Thoracic aorta (tissue), 2 donors: ENCODE data around the gene ACSL1. TPM values are rescaled to one million over a fixed set of nuclear protein-coding genes. Genes with fewer than 3 reads are reported as not detected.

Source experiments
- ATAC-seq: fragments of 150-250 bp; one replicate; pipeline ENCODE4 v1.8.0; 2017; ENCODE audit warnings: low read depth; ENCODE audit not compliant: insufficient number of reproducible peaks, low FRiP score
- DNase-seq: peaks from one replicate; pipeline ENCODE4 v3.0.0-alpha.2; 2020; ENCODE audit warnings: low spot score
- H3K27ac ChIP-seq, 2 donors: fragments of 200-600 bp; sonication (generic); 1 replicate in 1 of 2; 2 replicates in 1 of 2; pipeline ENCODE4 v1.5.1; 2016; ENCODE audit warnings: mild to moderate bottlenecking in 2 of 2, moderate library complexity in 2 of 2
- H3K27me3 ChIP-seq: fragments of 200-600 bp; sonication (generic); replicated peaks from 2 replicates; pipeline ENCODE4 v1.6.0; 2016; ENCODE audit warnings: mild to moderate bottlenecking; ENCODE audit not compliant: insufficient read depth
- H3K36me3 ChIP-seq: fragments of 200-600 bp; sonication (generic); one replicate; pipeline ENCODE4 v1.5.1; 2016
- H3K4me1 ChIP-seq, 2 donors: fragments of 200-600 bp; sonication (generic); 1 replicate in 1 of 2; 2 replicates in 1 of 2; pipeline versions ENCODE4 v1.5.1 to v1.6.0; 2016; ENCODE audit warnings: low read depth in 2 of 2, mild to moderate bottlenecking in 1 of 2; ENCODE audit not compliant: control insufficient read depth in 1 of 2
- H3K4me3 ChIP-seq: fragments of 200-600 bp; sonication (generic); 2 replicates; pipeline ENCODE4 v1.5.1; 2016; ENCODE audit warnings: mild to moderate bottlenecking
- H3K9me3 ChIP-seq: fragments of 200-600 bp; sonication (generic); 2 replicates; pipeline ENCODE4 v1.5.1; 2016
- total RNA-seq, 2 donors: library from RNA; depleted of rRNA; stranded (reverse); fragments of >200 nt; gene quantifications; one replicate each; pipeline versions ENCODE4 v1.1.0 to v1.2.3, GENCODE V29; 2016
- TF ChIP-seq, protein P1 (sequence below): fragments of 200-600 bp; sonication (generic); IDR thresholded peaks from one replicate; pipeline ENCODE4 v1.5.1; 2019; ENCODE audit warnings: antibody characterized with exemption

Gene ACSL1
- total RNA-seq, 2 donors from 2014 or later, result 90.4 to 155 TPM

DNA sequence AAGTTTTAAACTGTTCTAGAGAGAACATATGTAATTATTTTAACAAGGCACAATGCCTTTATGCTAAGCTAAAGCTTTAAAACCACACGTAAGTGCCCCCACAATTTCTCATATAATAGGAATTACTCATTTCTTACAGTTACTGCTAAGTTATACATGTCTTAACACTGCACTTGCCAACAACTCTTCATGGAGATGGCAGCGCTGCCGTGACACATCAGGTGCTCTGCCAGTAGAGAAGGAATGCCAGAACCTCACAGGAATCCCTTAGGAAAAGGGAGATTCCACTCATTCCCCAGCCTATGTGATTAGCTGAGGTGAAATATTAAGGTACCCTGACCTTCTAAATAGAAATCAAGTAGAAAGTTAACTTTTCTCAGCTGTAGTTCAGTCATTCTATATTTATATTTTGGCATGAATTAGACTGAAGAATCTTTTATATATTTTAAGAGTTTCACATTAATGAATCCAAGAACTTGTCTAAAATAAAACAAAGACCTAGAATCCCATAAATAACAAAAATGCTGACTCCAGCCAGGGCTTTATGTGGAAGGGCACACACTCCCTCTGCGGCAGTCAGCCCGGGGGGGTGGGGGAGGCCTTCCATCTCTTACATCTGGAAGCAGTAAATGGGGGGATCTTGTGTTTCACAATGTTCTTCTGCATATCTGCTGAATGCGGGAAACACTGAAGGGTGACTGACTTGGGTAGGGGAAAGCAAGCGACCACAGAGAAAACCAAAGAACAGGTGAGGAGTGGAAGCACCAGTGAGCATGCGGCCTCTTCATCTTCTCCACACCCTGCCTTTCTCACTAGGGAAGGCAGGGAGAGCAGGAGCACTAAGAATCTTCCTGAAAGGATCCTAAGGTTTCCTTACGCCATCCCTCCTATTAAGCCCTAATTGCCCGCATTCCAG is 23.7 kb downstream of the ACSL1 start:
- no peaks in the 10 kb centered on the region for H3K9me3 ChIP-seq
- peaks cover 12 to 38% of the 10 kb centered on the region in 2 donors for H3K4me1 ChIP-seq
- no peaks in the 10 kb centered on the region for H3K36me3 ChIP-seq
- H3K27me3 ChIP-seq, result no peaks in the 10 kb centered on the region
- DNase-seq, result no peak
- ATAC-seq, result no peak
- H3K4me3 ChIP-seq, result peak overlapping the region; percentile 24
- peak overlapping the region in 1 of 2 donors; percentile 16 for H3K27ac ChIP-seq
- TF ChIP-seq, protein P1, sequence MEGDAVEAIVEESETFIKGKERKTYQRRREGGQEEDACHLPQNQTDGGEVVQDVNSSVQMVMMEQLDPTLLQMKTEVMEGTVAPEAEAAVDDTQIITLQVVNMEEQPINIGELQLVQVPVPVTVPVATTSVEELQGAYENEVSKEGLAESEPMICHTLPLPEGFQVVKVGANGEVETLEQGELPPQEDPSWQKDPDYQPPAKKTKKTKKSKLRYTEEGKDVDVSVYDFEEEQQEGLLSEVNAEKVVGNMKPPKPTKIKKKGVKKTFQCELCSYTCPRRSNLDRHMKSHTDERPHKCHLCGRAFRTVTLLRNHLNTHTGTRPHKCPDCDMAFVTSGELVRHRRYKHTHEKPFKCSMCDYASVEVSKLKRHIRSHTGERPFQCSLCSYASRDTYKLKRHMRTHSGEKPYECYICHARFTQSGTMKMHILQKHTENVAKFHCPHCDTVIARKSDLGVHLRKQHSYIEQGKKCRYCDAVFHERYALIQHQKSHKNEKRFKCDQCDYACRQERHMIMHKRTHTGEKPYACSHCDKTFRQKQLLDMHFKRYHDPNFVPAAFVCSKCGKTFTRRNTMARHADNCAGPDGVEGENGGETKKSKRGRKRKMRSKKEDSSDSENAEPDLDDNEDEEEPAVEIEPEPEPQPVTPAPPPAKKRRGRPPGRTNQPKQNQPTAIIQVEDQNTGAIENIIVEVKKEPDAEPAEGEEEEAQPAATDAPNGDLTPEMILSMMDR, result no peak

DNA sequence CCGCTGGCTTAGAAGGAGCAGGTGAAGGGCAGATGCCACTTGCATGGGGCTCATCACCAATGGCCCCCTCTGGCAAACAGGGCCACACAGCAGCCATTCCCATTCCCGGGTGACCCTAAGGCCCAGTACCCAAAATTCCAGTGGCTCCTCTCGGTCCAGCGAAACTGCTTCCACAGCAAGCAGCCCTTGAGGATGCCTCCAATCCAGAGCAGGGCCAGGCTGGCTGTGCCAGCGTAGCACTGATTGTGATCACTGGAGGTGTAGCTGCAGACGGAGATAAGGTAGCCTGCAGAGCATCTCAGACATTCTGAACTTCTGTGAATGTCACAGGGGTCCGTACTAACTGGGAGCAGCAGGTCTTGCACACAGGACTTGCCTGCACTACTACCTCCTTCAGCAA is 27.3 kb downstream of the ACSL1 start:
- Histone ChIP-seq H3K4me3 (no peak overlapping the region), H3K27me3 (no peaks in the 10 kb centered on the region)

DNA sequence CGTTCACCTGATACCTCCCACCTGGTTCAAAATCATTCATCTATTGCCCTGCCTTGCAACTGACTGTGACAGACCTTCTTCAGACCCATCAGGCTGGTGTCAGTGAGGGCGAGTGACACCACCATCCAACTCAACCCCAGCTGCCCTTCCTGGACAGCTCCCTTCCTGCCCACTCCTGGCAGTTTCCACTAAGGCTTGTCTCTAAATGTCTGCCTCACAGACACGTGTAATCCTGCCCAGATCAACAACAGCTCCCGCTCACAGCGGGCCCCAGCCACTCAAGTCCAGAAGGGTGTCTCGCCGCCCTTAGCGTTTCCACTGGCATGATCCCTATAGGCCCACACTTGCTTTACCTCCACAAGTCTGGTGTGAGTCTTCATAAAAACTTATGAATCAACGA is 28.9 kb downstream of the ACSL1 start:
- TF ChIP-seq, protein P1, result no peak
- DNase-seq, result no peak
- peaks cover 7 to 32% of the 10 kb centered on the region in 2 donors for H3K4me1 ChIP-seq
- H3K4me3 ChIP-seq, result no peak overlapping the region
- H3K36me3 ChIP-seq, result no peaks in the 10 kb centered on the region
- ATAC-seq, result no peak
- no peak overlapping the region for H3K27ac ChIP-seq
- H3K27me3 ChIP-seq, result no peaks in the 10 kb centered on the region
- H3K9me3 ChIP-seq, result no peaks in the 10 kb centered on the region

More for the DNA sequence above, 27.3 kb downstream of the ACSL1 start:
- DNase-seq (no peak), ATAC-seq (no peak)
- H3K27ac ChIP-seq, result no peak overlapping the region
- H3K9me3 ChIP-seq, result no peaks in the 10 kb centered on the region
- peaks cover 12 to 37% of the 10 kb centered on the region in 2 donors for H3K4me1 ChIP-seq
- H3K36me3 ChIP-seq, result no peaks in the 10 kb centered on the region
- TF ChIP-seq, protein P1, result no peak

DNA sequence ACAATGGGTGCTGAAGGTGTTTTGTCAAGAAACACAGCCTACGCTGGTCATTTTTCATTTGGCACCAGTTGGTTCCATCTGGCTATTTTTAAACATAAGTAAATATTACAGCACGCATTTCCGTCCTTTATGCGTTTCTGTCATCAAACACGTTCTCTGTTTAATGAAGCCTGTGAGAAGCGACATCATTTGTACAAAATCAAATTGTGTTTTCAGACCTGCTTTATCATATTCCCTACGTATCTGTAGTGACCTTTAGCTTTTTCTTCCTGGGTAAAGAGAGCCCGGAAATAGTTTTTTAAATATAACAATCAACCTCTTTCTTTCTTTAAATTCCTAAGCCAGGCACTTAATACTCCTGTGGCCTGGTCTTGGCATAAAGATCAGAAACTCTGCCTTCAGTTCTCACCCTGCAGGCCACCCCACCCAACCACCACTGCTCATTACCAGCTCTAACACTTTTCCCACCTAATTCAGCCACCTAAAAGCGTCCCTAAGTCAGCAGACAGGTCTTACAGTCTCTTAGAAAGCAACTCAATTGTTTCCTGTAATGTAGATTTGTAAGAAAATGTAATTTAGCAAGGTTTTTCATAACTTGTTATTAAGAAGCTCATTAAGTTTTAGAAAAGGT is 30.4 kb downstream of the ACSL1 start:
- ATAC-seq, result no peak
- Histone ChIP-seq H3K27ac (peak overlapping the region; percentile 73 to 75), H3K4me3 (peak overlapping the region; percentile 20), H3K4me1 (peaks cover 3 to 17% of the 10 kb centered on the region in 2 donors), H3K9me3 (no peaks in the 10 kb centered on the region), H3K27me3 (no peaks in the 10 kb centered on the region), H3K36me3 (no peaks in the 10 kb centered on the region)
- no peak for DNase-seq
- TF ChIP-seq, protein P1, result no peak

DNA sequence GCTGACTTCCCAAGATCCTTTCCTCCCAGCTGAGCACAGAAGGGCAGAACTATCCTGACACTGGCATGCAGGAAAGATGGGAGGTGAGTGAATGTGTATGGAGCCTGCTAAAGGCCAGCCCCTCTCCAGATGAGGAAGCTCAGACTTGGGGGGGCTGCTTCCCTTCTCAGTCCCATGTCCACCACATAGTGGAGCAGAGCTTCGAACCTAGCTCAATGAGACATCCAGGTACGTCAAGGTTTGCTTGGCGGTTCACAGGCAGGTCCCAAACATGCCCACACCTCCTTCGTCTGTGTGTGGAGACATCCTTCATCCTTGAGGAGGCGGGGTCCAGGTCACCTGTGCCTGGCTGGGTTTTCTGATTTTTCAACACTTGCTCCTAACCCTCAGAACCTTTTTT is 31.3 kb downstream of the ACSL1 start:
- Histone ChIP-seq H3K27me3 (no peaks in the 10 kb centered on the region), H3K4me3 (no peak overlapping the region), H3K36me3 (no peaks in the 10 kb centered on the region), H3K4me1 (peaks cover 3 to 16% of the 10 kb centered on the region in 2 donors), H3K9me3 (no peaks in the 10 kb centered on the region), H3K27ac (peak overlapping the region; percentile 73 to 75)
- DNase-seq (no peak), ATAC-seq (no peak)
- TF ChIP-seq, protein P1, result no peak
